A172 (cell line): Measurements from ENCODE around the gene CLEC16A. TPM values are rescaled to one million over a fixed set of nuclear protein-coding genes. Genes with fewer than 3 reads are reported as not detected.
A peak's percentile ranks its signal among the peaks of the same experiment; 100 is the strongest.
"Not testable (repeated sequence)": the region's sequence is repeated elsewhere in the genome, so short reads cannot be mapped to it uniquely, and the experiment has no call there.

Source experiments
- DNase-seq: peaks from one replicate; pipeline ENCODE4 v3.0.0-alpha.2; 2015; ENCODE audit warnings: low spot score
- total RNA-seq: library from RNA; depleted of rRNA; stranded (reverse); fragments of >200 nt; shearing (Covaris generic); gene quantifications from 2 replicates; pipeline ENCODE4 v1.2.3, GENCODE V29; 2014

The CLEC16A gene
- total RNA-seq, 1 experiment from 2014 or later = 17.3 TPM

DNA sequence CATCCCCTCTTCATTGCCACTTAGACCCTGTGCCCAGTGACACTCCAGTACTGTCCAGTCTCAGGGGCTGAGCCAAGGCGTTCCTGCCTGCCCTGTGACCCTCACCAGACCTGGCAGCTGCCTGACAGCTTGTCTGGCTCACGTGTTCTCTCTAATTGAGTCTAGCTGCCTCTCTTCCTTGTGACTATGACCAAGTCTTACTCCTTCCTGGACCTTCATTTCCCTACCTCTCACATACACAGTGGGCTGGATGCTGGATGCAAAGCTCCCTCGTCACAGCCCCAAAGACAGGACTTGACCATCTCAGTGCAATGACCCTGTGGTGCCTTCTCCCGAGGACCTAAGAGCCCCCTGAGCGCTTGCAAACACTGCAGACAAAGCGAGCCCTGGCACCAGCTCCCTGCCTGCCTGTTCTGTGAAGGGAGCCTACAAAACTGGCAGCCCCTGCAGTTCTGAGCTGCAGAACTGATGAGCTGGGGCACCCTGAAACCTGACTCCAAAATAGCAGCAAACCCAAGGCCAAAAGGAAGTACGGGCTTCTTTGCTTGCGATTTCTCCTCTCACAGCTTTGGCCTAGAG, 3.8 kb upstream of the CLEC16A start:
- no peak for DNase-seq

DNA sequence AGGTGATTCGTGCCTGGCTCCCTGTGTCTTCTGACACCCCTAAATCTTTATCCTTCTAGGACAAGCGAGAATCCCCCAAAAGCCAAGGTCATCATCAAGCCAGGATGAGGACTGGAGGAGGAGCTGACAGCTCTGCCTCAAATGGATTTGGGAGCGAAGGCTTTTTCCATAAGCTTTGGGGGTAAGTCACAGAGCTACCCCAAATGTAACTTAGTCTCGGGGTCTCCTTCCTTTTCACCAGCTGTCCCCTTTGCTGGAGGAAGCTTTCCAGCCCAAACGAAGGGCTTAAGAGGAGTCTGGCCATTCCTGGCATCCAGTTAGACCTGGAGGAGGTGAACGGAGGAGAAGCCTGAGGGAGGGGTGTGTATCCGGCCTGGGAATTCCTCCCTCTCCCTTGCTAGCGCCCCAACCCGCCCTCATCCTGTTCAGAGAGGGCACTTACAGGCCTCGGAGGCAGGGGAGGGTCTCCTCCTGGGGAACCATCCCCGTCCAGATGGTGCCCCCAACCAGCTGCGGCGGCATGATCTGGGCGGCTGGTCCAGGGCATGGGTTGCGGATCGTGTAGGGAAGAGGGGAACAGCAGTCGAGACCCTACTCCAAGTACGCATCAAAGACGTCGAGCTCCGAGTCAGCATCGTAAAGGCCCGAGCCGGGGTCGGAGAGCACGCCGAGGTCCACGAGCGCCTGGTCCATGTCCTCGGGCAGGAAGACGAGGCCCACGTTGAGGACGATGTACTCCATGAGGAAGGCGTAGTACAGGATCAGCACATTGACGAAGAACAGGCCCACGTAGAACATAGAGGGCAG, 3.0 kb upstream of the CLEC16A start:
- no peak for DNase-seq

DNA sequence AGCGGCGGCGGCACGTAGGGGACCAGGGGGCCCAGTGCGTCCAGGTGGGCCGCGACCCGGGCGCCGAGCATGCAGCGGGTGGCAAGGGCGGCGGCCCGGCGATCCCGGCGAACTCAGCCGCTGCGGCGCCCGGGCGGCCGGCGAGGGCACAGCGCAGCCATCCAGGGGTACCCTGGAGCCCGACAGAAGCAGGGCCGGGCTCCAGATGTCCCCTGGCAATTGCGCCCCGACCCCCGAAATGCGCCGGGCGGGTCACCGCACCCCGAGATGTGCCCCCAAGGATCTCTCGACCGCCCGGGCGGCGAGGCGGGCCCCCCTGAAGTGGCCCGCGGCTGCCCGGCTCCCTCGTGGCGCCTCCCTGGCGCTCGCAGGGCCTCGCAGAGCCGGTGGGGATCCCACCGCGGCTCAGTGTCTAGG, 2.4 kb upstream of the CLEC16A start:
- DNase-seq = not testable (repeated sequence)

DNA sequence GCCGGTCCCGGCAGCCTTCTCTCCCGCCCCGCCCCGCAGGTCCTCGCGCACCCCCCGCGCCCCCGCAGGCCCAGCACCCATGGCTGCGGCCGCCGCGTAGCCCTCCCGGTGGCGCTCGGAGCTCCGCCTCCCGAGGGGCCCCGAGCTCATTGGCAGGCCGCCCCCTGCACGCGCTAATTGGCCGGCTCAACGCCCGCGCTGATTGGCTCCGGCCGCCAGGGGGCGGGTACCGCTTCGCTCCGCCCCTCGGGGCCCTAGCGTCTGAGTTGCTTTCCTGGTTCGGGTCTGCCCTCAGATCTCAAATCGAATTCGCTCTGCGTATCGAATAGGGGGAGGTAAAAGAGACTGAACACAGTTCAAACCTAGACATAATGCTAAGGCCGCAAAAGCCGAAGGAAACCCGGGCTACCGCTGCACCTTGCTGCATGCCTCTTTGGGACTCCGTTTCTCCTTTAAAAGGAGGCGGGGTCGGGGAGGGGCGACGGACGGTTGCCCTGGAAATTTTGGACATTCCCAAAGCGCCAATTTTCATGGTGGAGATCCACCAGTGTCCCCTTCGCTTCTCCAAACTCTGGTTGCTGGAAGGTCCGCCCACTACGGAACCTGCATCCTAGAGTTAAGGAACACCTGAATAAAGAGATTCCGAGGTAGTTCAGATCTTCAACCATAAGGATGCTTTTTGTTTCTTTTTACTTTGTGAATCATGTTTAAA, 1.9 kb upstream of the CLEC16A start, which contains the start of gene DEXI:
DEXI (minus strand) TSS at position 117 of the 712 bp plus-strand sequence. CDS start 463 bp downstream, outside the sequence.
- DNase-seq = peak; percentile 73

DNA sequence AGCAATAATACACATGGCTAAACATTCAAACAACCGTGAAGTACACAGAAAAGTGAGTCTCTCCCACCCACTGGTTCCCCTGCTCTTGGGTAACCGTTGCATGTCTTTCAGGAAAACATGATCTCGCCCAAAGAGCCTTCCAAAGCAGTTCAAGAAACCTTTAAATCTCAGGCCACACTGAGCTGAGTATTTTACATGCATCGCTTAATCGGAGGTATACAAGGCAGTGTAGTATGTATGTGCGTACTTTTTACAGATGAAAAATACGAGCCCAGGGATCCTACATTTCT, 1.4 kb upstream of the CLEC16A start:
- no peak for DNase-seq

DNA sequence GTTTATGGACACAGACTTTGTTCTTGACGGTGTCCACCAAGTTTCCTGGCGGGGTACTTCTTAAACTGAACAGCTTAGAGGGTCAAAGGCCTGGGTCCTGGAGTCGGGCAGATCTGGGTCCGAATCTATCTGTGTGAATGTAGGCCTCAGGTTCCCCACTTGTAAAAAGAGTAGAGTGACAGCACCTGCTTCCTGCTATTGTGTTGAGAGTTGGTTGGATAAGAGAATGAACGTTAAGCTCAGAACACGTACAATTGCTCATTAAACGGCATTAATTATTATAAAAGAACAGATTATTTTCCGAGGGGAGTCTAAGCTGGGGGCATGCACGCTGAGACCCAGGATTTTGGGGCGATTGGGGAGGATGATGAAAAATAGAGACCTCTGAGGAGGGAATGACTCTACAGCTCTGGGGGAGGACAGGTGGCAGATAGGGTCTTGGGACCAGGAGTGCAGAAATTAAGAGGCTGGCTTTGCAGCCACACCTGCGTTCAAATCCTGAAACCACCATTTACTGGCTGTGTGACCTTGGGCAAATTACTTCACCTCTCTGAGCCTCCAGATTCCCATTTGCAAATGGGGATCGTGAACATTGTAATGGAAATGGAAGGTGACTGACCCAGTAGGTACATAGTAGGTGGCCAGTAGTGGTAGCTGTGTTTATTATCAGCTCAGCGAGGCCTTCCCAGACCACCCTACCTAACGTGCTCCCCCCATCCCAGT, 862 bp downstream of the CLEC16A start:
- no peak for DNase-seq

DNA sequence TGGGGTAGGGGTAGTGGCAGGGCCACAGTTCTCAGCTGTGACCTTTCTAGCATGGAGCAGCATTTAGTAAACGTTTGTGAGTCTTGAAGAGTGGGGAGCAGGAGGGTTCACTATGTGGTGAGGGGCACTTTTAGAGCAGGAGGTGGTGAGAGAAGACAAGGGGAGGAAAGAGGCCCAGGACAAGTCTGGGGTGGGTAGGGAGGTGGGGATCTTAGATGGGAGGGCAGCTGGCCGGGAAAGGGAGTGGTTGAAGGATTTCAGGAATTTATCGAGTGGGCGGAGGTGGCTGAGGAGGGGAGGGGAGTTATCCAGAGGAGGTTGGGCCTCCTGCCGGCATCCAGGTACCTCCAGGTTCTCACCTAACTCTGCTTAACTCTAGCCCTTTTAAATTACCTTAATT, 1.9 kb downstream of the CLEC16A start:
- no peak for DNase-seq

DNA sequence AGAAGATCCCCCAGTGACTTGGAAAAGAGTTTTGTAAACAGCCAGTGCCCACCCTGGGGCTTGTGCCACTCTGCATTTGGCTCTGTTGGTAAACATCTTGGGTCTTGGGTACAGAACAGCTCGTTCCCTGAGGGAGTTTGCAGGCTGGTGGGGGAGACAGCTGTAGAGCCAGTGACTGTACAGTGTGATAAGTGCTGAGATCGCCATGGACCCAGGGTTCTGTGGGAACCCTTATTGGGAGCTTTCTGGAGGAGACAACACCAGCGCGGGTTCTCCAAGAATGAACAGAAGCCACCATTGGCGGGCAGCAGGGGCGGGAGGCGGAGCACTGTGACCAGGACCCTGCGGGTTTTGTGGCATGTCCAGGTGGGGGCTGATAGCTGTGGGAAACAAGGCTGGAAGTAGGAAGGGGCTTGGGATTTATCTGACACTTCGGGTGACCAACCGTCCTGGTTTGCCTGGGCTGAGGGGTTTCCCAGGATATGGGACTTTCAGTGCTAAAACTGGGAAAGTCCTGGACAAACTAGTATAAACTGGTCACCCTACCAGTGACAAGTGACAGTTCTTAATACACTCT, 2.9 kb downstream of the CLEC16A start:
- no peak for DNase-seq

DNA sequence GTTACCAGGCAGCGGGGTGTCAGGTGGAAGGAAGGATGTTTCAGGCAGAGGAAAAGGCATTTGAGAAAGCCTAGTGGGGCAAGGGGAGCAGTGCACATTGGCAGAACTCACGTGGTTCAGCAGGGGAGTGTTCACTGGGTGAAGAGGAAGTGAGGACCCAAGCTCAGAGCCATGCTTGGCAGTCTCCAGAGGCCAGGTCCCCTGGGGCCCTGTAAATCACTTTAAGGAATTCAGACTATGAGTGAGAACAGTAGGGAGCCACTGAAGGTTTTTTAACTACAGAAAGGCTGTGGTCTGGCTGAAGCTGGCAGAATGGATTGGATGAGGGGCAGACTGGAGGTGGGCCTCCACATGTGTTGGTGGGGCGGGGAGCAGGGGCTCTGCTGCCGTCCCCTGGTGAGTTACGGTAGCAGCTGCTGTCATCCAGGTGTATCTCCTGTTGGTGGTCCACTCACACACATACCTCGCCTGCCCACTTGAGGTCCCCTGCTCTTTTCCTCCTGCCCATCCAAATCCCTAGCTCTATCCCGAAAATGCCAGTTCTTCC, 5.1 kb downstream of the CLEC16A start:
- peak; percentile 92 for DNase-seq

DNA sequence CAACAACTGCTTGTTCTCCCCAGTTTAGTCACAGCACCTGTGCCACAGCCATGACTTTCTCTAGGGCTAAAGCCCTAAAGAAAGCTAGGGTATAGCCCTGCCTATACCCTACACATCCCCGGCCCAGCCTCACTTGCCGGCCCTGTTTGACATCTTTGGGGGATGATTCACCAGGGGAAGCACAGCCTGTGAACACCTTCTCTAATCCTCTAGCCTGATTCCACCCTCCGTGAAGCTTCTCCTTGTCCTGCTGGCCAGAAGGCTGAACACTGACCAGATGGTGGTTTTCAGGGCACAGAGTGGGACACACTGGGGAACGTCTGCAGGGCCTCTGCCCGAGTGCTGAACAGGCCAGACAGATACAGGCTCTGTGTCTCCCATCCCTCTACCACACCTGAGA, 6.0 kb downstream of the CLEC16A start:
- peak; percentile 24 for DNase-seq

DNA sequence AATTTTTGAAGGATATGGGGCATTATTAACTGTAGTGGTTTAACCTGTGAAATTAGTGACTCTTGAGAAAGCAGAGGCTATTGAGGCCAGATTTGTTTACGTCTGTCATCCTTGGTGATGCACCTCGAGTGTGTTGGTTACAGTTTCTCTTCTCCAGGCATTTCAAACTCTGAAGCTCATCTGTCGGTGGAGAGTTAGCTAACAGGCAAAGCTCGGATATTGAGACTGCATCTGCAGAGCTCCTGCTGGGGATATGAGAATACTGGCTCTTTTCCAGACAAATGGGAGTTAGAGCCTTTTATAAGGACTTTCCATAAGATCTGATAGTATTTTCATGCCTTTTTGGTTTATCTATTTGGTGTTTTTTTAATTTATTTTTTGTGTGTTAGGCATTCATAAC, 6.7 kb downstream of the CLEC16A start:
- no peak for DNase-seq

DNA sequence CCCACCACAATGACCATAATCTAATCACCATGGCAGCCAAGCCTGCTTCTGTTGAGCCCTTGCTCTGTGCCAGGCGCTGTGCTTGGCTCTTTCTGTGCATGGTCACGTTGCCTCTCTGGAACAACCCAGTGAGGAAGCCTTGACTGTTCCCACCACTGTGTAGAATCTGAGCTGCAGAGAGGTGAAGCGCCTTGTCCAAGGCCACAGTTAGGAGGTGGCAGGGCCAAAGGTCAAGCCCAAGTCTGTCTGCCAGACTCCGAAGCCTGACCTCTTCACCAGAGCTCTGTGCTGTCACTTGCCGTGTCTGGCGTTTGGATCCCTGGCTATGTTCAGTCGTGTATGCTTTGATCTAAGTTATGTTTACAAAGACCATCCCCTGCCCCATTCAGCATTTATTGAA, 10.5 kb downstream of the CLEC16A start:
- no peak for DNase-seq

DNA sequence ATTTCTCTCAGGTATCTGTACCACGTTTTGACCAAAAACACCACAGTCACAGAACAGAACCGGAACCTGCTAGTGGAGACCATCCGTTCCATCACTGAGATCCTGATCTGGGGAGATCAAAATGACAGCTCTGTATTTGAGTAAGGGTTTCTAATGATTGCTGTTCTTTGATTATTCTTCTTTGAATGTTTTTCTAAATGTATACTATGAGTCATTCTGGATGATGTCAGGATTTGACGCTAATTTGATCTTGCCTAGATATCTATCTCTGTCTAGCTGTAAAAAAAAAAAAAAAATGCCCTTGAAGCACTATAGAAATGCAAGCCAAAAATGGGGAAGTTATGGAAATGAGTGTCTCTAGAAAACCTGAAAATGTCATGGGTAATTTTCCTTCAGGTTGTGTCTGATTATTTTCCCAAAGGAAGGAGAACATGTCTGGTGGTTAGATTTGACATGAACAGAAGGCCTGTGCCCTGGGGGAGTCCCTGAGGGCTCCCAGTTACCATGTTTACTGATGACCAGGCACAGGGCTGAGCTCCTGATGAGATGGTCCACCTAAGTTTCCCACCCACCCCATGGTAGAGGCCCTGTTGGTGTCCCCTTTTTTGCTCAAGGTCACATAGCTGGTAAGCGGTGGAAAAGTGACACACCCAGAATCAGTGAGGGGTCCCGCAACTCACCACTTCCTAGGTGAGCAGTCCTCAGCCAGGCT, 13.6 kb downstream of the CLEC16A start:
- no peak for DNase-seq

DNA sequence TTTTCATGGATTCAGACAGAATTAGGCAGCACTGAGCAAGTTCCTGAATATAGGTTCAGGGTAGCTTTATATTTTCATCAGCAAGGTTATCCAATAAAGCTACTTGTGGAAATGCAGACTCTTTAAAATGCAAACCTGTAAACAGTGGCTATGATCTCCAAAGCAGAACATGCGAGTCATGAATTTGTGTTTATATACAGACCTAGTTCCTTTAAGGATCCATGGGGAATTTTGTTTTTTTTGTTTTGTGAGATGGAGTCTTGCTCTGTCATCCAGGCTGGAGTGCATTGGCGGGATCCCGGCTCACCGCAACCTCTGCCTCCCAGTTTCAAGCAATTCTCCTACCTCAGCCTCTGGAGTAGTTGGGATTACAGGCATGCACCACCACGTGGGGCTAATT, 14.8 kb downstream of the CLEC16A start:
- DNase-seq = no peak

DNA sequence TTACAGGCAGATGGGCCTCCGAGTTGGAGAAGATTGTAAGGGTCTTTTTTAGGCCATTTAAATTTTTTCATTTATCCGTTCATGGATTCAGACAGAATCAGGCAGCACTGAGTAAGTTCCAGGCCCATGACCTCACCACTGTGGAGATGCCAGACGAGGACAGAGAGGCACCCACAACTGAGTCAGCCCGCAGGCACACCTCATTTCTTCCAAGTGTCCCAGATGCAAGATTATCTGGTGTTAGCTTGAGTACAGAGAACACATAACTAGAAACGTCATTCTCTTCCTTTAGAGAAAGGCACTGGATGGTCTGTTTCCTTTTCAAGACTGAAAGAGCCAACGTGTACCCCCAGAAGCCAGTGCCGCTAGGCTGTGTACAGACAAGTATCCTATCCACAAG, 16.9 kb downstream of the CLEC16A start:
- peak; percentile 82 for DNase-seq

DNA sequence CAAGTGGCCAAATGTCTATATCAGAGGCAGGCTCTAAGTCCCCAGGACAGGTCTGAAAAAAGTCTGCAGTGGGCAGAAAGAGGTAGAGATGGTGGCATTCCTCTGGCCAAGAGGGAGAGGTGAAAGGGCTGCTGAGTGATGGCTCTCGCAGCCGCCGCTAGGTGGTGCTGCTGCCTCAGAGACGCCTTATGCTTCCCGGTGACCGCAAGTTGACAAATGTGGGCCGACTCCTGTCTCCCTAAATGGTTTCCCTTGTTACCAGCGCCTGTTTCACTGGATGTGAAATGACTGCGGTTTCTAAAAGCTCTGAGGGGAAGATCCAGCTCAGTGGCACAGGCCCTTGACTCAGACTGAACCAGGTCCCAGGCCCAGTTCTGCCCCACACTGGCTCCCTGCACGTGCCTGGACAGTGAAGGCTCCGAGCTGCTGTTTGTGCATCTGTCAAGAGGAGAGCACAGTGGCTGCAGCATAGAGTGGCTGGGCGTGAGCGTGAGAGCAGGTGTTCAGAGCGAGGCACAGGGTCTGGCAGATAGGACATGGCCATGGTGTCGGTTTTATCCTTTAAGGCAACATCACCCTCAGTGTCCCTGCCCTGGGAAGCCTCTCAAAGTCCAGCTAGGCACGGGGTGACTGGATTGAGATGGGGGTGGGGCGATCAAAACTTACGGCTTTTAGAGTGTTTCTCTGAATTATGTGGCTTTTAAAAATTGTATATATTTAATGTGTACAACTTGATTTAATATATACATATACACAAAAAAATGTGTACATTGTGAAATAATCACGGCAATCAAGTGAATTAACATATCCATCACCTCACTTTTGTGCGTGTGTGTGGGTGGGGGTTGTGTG, 19.9 kb downstream of the CLEC16A start:
- DNase-seq = peak; percentile 89

DNA sequence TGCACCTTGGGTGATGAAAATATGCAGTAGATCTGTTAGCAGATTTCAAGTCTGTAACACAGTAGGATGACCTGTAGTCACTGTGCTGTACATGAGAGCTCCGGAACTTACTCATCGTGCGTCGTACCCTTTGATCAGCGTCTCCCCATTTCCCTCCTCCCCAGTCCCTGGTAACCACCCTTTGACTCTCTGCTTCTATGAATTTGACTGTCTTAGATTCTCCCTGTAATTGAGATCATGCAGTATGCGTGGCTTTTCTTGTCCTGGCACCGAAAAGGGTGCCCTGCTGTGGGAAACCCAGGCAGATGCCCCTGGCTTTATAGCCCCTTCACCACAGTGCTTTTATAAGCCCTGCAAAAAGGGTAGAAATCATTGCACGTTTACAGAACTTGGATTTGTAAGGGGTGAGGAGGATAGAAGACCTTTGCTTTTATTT, 20.5 kb downstream of the CLEC16A start:
- DNase-seq = peak; percentile 42

DNA sequence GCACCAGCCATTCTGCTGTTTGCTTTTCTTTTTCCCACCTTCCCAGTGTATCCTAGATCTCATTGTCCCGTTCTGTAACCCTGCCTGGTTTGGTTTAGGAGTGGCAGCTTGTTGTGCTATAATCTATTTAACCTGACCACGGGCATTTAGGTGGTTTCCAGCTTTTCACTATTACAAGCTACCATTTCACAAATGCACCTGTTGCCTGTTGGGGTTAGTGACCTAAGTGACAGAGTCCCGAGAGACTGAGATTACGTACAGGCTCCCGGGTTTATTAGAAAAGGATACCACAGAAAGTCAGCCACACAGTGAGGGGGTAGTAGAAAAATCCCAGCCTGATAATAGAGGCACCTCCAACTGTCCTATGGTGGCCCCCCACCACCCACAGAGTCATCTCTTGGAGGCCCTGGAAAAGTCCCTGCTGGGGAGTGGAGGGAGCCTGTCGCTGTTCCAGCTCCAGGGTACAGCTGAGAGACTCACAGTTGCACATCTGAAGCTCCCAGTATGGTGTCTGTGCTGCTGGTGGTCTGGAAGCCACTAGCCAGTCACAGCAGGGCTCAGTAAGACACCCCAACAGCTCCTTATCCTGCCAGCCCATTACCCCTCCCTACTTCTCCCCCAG, 21.2 kb downstream of the CLEC16A start:
- DNase-seq = no peak

DNA sequence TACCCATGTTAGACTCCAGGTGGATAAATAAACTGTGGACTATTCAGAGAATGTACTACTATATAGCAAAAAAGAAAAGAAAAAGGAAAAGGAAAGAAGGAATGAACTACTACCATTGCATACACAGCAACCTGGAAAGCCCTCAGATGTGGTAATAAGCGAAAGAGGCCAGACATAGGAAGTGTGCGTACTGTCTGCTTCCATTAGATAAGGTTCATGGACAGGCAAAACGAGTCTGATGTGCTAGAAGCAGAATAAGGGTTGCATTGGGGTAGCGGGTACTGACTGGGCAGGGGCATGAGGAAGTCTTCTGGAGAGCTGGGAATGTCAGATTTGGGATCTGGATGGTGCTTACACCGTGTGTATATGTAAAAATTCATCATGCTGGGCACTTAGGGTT, 21.8 kb downstream of the CLEC16A start:
- no peak for DNase-seq

DNA sequence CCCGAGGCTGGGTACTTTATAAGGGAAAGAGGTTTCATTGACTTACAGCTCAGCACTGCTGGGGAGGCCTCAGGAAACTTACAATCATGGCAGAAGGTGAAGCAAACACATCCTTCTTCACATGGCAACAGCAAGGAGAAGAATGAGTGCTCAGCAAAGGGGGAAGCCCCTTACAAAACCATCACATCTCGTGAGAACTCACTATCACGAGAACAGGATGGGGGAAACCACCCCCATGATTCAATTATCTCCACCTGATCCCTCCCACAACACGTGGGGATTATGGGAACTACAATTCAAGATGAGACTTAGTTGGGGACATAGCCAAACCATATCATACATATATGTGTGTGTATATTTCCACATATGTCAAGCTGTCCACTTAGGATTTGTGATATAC, 22.2 kb downstream of the CLEC16A start:
- not testable (repeated sequence) for DNase-seq
